Measurements from ENCODE around the gene LHFPL6.

DNA sequence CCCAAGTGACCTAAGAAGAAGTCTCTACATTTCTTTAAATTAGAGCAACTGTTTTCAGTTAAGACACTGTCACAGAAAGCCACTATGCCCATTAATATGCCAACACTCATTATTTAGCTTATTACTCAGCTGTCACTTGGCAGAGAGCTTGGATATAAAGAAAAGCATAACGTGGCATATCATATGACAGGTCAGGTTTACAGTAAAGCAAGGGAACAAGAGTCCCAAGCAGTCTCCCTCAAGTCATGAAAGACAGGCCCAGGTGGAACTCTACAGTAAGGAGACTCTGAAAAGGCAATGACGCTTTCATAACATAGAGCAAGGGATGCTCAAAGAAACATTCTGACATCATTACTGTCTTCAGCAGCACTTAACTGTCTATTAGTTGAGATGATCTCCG, 6.3 kb downstream of the LHFPL6 start:
- TF ChIP-seq POLR2A (IDR thresholded peaks at IDR 0.05), result no peak
- TF ChIP-seq CTCF (IDR thresholded peaks at IDR 0.05), result no peak

Measured in esophagus squamous epithelium (tissue), 4 donors.